WTC11 (cell line): Measurements from ENCODE around the gene CD6. TPM values are rescaled to one million over a fixed set of nuclear protein-coding genes. Genes with fewer than 3 reads are reported as not detected.

ENCODE experiments used
- ATAC-seq: fragments of 200-7000 bp; cut with Tn5 transposase; 2 replicates; pipeline ENCODE4 v1.10.0; 2021; ENCODE audit warnings: mild to moderate bottlenecking, moderate library complexity
- CTCF ChIA-PET: fragments of 300-600 bp; sonication (Branson Sonifier 250); formaldehyde crosslinking; loops from one replicate; lab custom pipeline; 2021; ENCODE audit warnings: antibody characterized with exemption; lab: Charles Lee
- POLR2A ChIA-PET: fragments of 350-600 bp; sonication (Branson Sonifier 250); formaldehyde crosslinking; loops from one replicate; lab custom pipeline; 2021; ENCODE audit warnings: antibody characterized with exemption; lab: Charles Lee
- DNase-seq: peaks from one replicate; pipeline ENCODE4 v3.0.0; 2021; ENCODE audit warnings: low spot score
- H3K27ac Mint-ChIP-seq: 2 replicates; pipeline ENCODE4 v1.8.0; 2021; ENCODE audit warnings: mixed read lengths
- H3K27me3 Mint-ChIP-seq: 2 replicates; pipeline ENCODE4 v1.8.0; 2021; ENCODE audit warnings: low read depth, mild to moderate bottlenecking, moderate library complexity, mixed read lengths
- H3K36me3 Mint-ChIP-seq: 2 replicates; pipeline ENCODE4 v1.8.0; 2021; ENCODE audit warnings: mixed read lengths
- H3K4me1 Mint-ChIP-seq: 2 replicates; pipeline ENCODE4 v1.8.0; 2022; ENCODE audit warnings: mixed read lengths
- H3K4me3 Mint-ChIP-seq: 2 replicates; pipeline ENCODE4 v1.8.0; 2021; ENCODE audit warnings: mild to moderate bottlenecking, moderate library complexity, mixed read lengths
- H3K9me3 Mint-ChIP-seq: 2 replicates; pipeline ENCODE4 v1.8.0; 2021; ENCODE audit warnings: mixed read lengths
- CREB1 ChIP-seq: sonication (generic); formaldehyde crosslinking; IDR thresholded peaks from 2 replicates; pipeline ENCODE4 v1.8.0; 2023; ENCODE audit warnings: mild to moderate bottlenecking, missing genetic modification reagents
- ESRRA ChIP-seq: sonication (generic); formaldehyde crosslinking; IDR thresholded peaks from 2 replicates; pipeline ENCODE4 v1.8.1; 2022; ENCODE audit warnings: mild to moderate bottlenecking, missing genetic modification reagents, borderline replicate concordance
- ETV6 ChIP-seq: sonication (generic); formaldehyde crosslinking; IDR thresholded peaks from 2 replicates; pipeline ENCODE4 v1.8.1; 2022; ENCODE audit warnings: mild to moderate bottlenecking, missing genetic modification reagents
- FOXK1 ChIP-seq: sonication (generic); formaldehyde crosslinking; IDR thresholded peaks from 2 replicates; pipeline ENCODE4 v1.8.0; 2022; ENCODE audit warnings: mild to moderate bottlenecking, moderate library complexity, missing genetic modification reagents
- FOXP1 ChIP-seq: sonication (generic); formaldehyde crosslinking; IDR thresholded peaks from 2 replicates; pipeline ENCODE4 v1.8.0; 2022; ENCODE audit warnings: missing genetic modification reagents, mild to moderate bottlenecking, moderate library complexity, borderline replicate concordance
- HMGA2 ChIP-seq: fragments of 250-450 bp; sonication (Bioruptor Pico); IDR thresholded peaks from 2 replicates; pipeline ENCODE4 v1.4.0; 2021; ENCODE audit warnings: mild to moderate bottlenecking, moderate library complexity
- IRF2 ChIP-seq: sonication (generic); formaldehyde crosslinking; IDR thresholded peaks from 2 replicates; pipeline ENCODE4 v1.8.0; 2022; ENCODE audit warnings: low read depth, missing genetic modification reagents, borderline replicate concordance
- MYBL2 ChIP-seq: sonication (generic); formaldehyde crosslinking; IDR thresholded peaks from 2 replicates; pipeline ENCODE4 v1.8.1; 2023; ENCODE audit warnings: mild to moderate bottlenecking, moderate library complexity, missing genetic modification reagents
- NFATC4 ChIP-seq: fragments of 250-450 bp; sonication (Bioruptor Pico); IDR thresholded peaks from 2 replicates; pipeline ENCODE4 v1.9.0; 2021; ENCODE audit warnings: mild to moderate bottlenecking
- NFE2L1 ChIP-seq: sonication (generic); formaldehyde crosslinking; IDR thresholded peaks from 2 replicates; pipeline ENCODE4 v1.8.1; 2023; ENCODE audit warnings: missing genetic modification reagents
- NFYB ChIP-seq: sonication (generic); formaldehyde crosslinking; conservative IDR thresholded peaks from 2 replicates; pipeline ENCODE4 v1.8.0; 2022; ENCODE audit warnings: low read depth, missing genetic modification reagents
- SMAD4 ChIP-seq: sonication (generic); formaldehyde crosslinking; IDR thresholded peaks from 2 replicates; pipeline ENCODE4 v1.8.0; 2022; ENCODE audit warnings: mild to moderate bottlenecking, missing genetic modification reagents
- SP1 ChIP-seq: sonication (generic); formaldehyde crosslinking; conservative IDR thresholded peaks from 2 replicates; pipeline ENCODE4 v1.8.1; 2022; ENCODE audit warnings: missing genetic modification reagents
- ZNF138 ChIP-seq: sonication (generic); formaldehyde crosslinking; conservative IDR thresholded peaks from 2 replicates; pipeline ENCODE4 v1.8.1; 2022; ENCODE audit warnings: mild to moderate bottlenecking, moderate library complexity, missing genetic modification reagents
- ZNF317 ChIP-seq: sonication (generic); formaldehyde crosslinking; IDR thresholded peaks from 2 replicates; pipeline ENCODE4 v1.8.1; 2023; ENCODE audit warnings: low read depth, mild to moderate bottlenecking, moderate library complexity, missing genetic modification reagents, borderline replicate concordance
- ZNF512 ChIP-seq: sonication (generic); formaldehyde crosslinking; IDR thresholded peaks from 2 replicates; pipeline ENCODE4 v1.8.1; 2022; ENCODE audit warnings: missing genetic modification reagents, borderline replicate concordance
- total RNA-seq: library from RNA; stranded (reverse); gene quantifications from 3 replicates; pipeline ENCODE4 v1.2.3, GENCODE V29; 2021
- TF ChIP-seq, protein P1 (sequence below): sonication (generic); formaldehyde crosslinking; IDR thresholded peaks from 2 replicates; pipeline ENCODE4 v1.8.0; 2023; ENCODE audit warnings: missing genetic modification reagents
- TF ChIP-seq, protein P2 (sequence below): sonication (generic); formaldehyde crosslinking; IDR thresholded peaks from 2 replicates; pipeline ENCODE4 v1.8.1; 2023; ENCODE audit warnings: mild to moderate bottlenecking, missing genetic modification reagents, moderate library complexity

The CD6 gene
- total RNA-seq, 1 experiment from 2014 or later = 1.0 TPM

DNA sequence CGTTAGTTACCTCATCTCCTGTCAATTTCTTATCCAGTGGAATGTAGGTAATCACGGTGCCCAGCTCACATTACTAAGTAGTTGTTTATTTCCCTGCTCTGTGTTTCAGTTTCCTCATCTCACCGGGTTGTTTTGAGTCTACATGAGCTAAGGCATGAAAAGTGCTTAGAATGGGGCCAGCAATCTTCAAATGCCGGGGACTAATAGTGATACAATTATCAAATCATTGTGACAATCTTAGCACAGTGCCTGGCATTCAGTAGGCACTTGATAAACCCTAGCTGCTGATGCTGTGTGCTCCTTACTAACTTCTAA is 77.5 kb downstream of the CD6 start:
- Mint-ChIP-seq H3K27me3 (peaks cover 11% of the 10 kb centered on the region), H3K4me3 (no peak overlapping the region), H3K36me3 (no peaks in the 10 kb centered on the region), H3K4me1 (no peaks in the 10 kb centered on the region), H3K9me3 (no peaks in the 10 kb centered on the region), H3K27ac (no peak overlapping the region)
- ATAC-seq (no peak), DNase-seq (no peak)
- ChIA-PET POLR2A (no interaction called here), CTCF (no interaction called here)
- no peak for TF ChIP-seq ETV6 (CRISPR knock-in tag)

DNA sequence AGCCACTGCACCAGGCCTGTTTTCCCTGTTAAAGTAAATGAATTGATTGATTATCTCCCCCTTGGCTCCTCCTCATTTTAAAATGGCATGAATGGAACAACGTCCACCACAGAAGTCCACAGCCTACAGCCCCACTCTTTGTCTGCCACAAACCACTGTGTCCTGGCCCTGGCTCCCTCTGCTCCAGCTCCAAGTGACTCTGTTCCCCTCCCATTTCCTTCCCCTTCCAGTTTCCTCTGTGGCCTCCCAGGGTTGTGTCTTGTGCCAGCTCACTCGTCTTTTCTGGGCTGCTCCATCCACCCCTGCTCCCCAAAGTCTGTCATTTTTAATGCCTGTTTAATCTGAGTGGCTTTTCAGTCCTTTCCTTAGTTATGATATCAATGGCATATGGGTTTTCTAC is 78.4 kb downstream of the CD6 start:
- DNase-seq = no peak
- TF ChIP-seq SMAD4 (CRISPR knock-in tag) = no peak
- no peak for TF ChIP-seq ZNF512 (CRISPR knock-in tag)
- no peak for TF ChIP-seq NFATC4 (CRISPR knock-in tag)
- no peak for TF ChIP-seq HMGA2 (CRISPR knock-in tag)
- TF ChIP-seq FOXP1 (CRISPR knock-in tag) = no peak
- no peak for TF ChIP-seq IRF2 (CRISPR knock-in tag)
- TF ChIP-seq ZNF138 (CRISPR knock-in tag) = no peak
- TF ChIP-seq, protein P1, sequence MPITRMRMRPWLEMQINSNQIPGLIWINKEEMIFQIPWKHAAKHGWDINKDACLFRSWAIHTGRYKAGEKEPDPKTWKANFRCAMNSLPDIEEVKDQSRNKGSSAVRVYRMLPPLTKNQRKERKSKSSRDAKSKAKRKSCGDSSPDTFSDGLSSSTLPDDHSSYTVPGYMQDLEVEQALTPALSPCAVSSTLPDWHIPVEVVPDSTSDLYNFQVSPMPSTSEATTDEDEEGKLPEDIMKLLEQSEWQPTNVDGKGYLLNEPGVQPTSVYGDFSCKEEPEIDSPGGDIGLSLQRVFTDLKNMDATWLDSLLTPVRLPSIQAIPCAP = no peak
- TF ChIP-seq, protein P2, sequence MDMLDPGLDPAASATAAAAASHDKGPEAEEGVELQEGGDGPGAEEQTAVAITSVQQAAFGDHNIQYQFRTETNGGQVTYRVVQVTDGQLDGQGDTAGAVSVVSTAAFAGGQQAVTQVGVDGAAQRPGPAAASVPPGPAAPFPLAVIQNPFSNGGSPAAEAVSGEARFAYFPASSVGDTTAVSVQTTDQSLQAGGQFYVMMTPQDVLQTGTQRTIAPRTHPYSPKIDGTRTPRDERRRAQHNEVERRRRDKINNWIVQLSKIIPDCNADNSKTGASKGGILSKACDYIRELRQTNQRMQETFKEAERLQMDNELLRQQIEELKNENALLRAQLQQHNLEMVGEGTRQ (CRISPR knock-in tag) = no peak
- TF ChIP-seq CREB1 (CRISPR knock-in tag) = no peak
- TF ChIP-seq NFYB (CRISPR knock-in tag) = no peak
- TF ChIP-seq ZNF317 (CRISPR knock-in tag) = no peak
- no peak for TF ChIP-seq SP1 (CRISPR knock-in tag)
- no peak for TF ChIP-seq FOXK1
- TF ChIP-seq ESRRA (CRISPR knock-in tag) = no peak
- no peak for TF ChIP-seq MYBL2 (CRISPR knock-in tag)
- TF ChIP-seq, all 79 proteins: peak for 0
- no peak overlapping the region for H3K4me3 Mint-ChIP-seq
- H3K4me1 Mint-ChIP-seq = no peaks in the 10 kb centered on the region
- H3K27me3 Mint-ChIP-seq = peaks cover 11% of the 10 kb centered on the region
- ChIA-PET POLR2A (no interaction called here), CTCF (interaction anchor here (0.6 kb wide), 1 partner anchor 125 kb away, joined by 3 read pairs; no protein-coding TSS in a partner anchor)
- H3K27ac Mint-ChIP-seq = no peak overlapping the region
- no peaks in the 10 kb centered on the region for H3K36me3 Mint-ChIP-seq
- no peaks in the 10 kb centered on the region for H3K9me3 Mint-ChIP-seq
- ATAC-seq = no peak

- Mint-ChIP-seq H3K4me3 (no peak overlapping the region), H3K27me3 (peaks cover 11% of the 10 kb centered on the region), H3K9me3 (no peaks in the 10 kb centered on the region), H3K27ac (no peak overlapping the region), H3K4me1 (no peaks in the 10 kb centered on the region), H3K36me3 (no peaks in the 10 kb centered on the region)
- TF ChIP-seq NFE2L1 (CRISPR knock-in tag) = no peak
- ATAC-seq (no peak), DNase-seq (no peak)
- CTCF ChIA-PET = interaction anchor here (1.0 to 1.4 kb wide), 2 partner anchors 10 to 68 kb away, joined by 3 to 4 read pairs; no protein-coding TSS in a partner anchor
- POLR2A ChIA-PET = no interaction called here
These were observed 80.9 kb downstream of the CD6 start for GRCh38 chr11:61052182-61052972.
